GM21786 (cell line): ENCODE measurements around the gene RARRES1.
"Not testable (repeated sequence)": the region's sequence is repeated elsewhere in the genome, so short reads cannot be mapped to it uniquely, and the experiment has no call there.

ENCODE experiments used
- ATAC-seq: cut with Tn5 transposase; IDR thresholded peaks from one replicate; pipeline ENCODE4 v1.9.1; 2021; ENCODE audit not compliant: unreplicated experiment

Gene RARRES1

GRCh38 chr3:158696618-158697017, 35.6 kb downstream of the RARRES1 start:
- no peak for ATAC-seq

DNA sequence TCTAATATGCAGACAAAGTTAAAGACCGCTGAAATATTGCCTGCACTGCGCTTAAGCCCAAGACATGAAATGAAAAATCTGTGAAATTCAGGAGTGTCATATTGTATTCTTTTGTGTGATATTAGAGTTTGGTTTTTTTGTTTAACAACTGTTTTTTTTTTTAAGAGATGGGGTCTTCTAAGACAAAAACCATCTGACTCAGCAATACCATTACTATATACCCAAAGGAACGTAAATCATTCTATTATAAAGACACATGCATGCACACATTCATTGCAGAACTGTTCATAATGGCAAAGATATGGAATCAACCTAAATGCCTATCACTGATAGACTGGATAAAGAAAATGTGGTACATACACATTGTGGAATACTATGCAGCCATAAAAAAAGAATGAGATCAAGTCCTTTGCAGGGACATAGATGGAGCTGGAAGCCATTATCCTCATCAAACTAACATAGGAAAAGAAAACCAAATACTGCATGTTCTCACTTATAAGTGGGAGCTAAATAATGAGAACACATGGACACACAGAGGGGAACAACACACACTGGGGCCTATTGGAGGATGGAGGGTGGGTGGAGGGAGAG, 38.3 kb downstream of the RARRES1 start:
- not testable (repeated sequence) for ATAC-seq

GRCh38 chr3:158685159-158685558, 47.1 kb downstream of the RARRES1 start:
- no peak for ATAC-seq

DNA sequence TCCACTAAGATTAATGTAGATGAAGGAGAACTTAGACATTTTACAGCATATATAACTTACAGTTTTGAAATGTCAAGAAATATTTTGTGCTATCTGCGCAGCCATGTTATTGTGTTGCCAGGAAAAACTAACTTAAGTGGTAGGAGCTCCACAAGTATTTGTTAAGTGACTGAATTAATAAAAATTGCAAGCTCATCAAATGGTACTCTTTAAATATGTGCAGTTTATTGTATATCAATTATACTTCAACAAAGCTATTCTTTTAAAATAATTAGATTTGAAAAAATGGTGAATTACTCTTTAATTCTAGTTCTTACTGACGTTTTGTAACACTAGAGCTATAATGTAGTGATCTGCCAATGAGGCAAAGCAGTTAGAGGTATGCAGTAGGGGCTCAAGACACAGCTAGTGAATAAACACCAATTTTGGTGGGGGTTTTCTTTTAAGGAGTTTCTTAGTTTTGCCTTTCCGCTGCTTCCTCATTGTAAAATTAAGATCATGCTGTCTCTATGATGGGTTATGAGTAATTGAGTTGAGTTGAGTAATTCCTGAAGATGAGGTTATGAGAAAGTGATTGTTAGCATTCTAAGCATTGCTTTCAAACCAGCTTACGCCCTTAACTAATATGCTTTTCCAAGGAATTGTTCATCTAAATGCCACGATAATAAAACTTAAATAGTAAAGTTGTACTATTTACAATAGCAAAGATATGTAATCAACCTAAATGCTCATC, 48.9 kb downstream of the RARRES1 start:
- ATAC-seq: no peak

GRCh38 chr3:158680861-158681260, 51.4 kb downstream of the RARRES1 start:
- ATAC-seq: no peak

- ATAC-seq: no peak
Measured at GRCh38 chr3:158679547-158680000, 52.7 kb downstream of the RARRES1 start.

GRCh38 chr3:158678687-158679086, 53.6 kb downstream of the RARRES1 start:
- no peak for ATAC-seq

DNA sequence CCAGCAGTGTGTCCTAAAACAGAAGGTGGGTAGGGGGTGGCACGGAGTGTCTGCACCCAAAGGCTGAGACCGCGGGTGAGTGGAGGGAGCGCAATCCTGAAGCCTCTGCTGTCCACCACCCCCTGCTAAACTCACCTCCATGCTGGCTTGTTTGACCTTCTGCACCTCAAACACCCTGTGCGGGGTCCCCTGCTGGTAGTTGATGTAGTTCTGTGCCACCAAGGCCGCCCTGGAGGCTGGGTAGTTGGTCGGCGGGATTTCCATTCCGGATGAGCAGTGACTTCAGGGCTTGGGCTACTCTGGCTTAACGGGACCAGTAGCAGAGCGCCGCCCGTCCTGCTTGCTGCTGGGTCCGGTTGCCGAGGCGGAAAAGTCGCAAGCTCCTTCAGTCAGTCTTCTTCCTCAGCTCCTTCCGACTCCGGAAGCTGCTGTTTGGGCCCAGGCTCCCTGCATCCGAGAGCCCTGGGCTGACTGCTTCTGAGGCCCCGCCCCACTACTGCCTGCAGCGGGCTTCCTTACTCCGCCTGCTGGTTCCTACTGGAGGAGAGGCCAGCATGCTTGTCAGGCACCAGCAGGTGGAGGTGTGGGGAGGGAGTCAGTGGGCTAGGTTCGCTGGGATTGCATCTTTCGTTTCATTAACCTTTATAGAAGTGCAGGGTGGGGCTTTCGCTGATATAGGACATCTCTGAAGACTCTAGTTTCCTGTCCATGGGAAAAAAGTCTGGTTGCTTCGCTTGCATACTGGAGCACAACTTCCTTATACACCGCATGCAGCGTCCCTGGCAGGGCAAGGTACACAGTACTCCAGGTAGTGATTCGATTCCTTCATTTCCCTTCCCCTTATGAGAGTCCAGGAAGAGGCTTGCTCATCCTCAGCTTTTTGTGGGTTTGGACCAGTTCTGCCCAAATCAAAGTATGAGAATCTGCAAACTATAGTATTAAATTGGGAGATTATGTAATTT, 59.8 kb downstream of the RARRES1 start, which contains the start of gene LXN:
Gene LXN, minus strand, starts transcription at position 434 of the 962 bp plus-strand sequence. Its CDS starts 170 bp downstream, at position 264.
- ATAC-seq: peak; percentile 98

GRCh38 chr3:158671821-158672214, 60.4 kb downstream of the RARRES1 start:
- ATAC-seq: no peak

DNA sequence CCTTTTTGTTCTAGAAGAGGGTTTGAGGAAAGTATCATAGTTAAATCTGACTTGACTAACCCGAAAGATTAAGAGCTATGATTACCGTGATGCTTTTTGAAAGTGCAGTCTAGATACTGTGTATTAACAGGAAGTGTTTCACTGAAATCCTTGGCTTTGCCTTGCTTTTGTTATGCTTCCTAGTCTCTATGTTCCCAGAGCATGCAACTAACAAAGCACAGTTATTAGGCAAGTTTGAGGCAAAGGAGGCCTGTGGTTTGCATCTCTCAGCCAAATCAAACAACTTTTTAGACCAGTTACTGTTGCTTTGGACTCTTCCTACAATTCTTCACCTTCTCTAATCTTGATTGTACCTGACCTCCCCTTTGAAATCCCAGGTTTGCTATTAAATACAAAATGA, 63.8 kb downstream of the RARRES1 start:
- no peak for ATAC-seq

DNA sequence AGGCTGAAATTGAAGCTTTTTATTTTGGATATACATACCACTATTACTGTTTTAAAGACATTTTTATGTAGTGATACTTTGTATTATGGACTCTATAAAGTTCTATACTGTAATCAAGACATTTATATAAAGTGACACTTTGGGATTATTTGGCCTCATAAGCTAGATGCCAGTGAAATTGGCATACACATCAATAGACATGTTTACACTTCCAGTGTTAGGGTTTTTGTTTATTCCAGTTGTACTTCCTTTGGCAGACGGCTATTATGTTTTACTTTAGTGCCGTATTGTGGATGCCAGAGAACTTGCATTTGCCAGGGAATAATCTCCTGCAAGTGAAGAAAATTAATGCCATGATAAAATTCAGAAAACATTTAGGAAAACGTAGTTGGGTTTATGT, 65.8 kb downstream of the RARRES1 start:
- ATAC-seq: no peak

GRCh38 chr3:158663832-158664231, 68.4 kb downstream of the RARRES1 start:
- no peak for ATAC-seq

- no peak for ATAC-seq
Measured at GRCh38 chr3:158663246-158663645, 69.0 kb downstream of the RARRES1 start.

GRCh38 chr3:158660711-158661110, 71.5 kb downstream of the RARRES1 start:
- ATAC-seq: no peak

DNA sequence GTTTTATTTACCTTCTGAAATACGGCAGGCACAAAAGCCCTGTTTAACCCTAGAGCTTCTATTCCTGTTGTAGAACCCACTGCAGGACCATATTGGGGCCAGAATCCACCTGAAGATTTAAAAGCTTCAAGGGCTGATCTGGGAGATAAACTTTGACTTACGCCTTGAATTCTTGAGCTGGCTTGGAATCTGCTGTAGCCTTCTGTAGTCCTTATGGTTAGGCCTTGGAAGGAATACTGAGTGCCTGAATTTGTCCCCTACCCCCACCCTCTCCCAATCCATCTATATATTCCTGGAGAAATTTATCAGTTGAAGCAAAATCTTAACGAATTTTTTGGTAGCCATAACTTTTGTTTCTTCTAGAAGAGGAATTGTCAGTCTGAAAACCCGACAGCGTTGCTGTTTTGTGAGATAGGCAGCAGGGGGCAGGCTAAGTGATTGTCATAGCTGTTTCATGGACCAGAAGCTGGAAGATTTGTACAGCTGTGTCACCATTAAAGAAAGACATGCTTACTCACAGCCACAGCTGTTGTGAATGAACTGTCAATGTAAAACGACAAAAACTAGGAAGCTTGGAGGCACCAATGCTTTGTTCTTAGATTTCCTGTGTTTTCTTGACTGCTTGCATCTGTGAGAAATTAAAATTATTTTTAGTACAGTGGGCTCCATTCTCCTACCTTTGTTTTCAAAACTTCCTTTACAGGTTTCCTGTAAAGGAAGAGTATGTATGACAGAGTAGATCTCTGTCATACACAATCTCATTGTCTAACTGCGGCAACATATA, 72.6 kb downstream of the RARRES1 start:
- peak; percentile 96 for ATAC-seq

DNA sequence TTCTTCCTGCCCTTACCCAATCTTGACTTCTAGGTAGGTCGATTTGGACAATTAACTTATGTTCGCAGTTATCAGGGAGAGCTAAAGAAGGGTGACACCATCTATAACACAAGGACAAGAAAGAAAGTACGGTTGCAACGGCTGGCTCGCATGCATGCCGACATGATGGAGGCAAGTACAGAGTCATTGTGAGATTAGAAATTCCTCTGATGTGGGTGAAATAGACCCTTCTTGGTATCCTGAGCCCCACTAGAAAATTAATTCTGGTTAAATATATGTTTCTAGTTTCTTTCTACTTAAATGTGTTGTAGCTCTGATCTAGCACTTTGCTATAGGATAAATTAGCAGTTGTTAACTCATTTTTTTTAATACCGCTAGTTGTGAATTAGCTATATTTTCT, 73.4 kb downstream of the RARRES1 start:
- ATAC-seq: no peak

- no peak for ATAC-seq
Measured at GRCh38 chr3:158652463-158652862, 79.8 kb downstream of the RARRES1 start.

DNA sequence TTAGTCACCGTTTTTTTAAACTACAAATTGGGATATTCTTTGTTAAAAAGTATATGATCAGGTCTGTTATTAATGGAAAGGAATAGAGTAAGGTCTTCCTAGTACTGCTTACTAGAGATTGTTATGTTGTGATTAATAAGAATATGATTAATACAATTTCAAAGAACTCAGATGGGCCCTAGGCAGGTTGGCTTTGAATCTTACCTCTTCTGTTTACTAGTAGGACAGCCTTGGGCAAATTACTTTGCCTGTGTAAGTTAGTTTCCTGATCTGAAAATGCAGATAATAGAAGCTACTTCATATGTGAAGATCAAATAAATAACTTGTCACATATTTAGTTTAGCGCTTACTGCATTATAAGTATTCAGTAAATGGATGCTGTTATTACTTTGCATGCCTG, 81.1 kb downstream of the RARRES1 start:
- ATAC-seq: no peak

DNA sequence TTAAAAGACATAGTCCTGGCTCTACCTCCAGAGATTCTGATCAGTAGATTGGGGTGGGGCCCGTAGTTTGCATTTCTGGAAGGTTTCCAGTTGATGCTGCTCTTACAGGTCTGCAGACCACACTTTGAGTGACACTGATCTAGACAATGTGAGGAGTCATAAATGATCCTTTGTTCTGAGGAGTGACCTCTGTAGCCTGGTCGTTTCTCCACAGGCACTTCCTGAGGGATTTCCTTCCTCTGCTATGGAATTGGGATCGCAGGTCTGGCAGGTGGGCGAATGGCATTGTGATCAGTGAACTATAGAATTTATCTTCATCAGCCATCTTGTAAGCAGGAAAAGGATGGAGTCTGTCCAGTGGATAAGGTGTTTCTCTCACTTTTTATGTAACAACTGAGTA, 82.5 kb downstream of the RARRES1 start:
- no peak for ATAC-seq
